HFFc6 (cell line): ENCODE data around the gene ZDHHC3. TPM values are rescaled to one million over a fixed set of nuclear protein-coding genes. Genes with fewer than 3 reads are reported as not detected.

Source experiments
- DNase-seq: peaks from one replicate; pipeline ENCODE4 v3.0.0-alpha.2; 2018
- H3K27ac Mint-ChIP-seq: 2 replicates; pipeline ENCODE4 v1.8.0; 2020; ENCODE audit warnings: mild to moderate bottlenecking, mixed read lengths
- H3K27me3 Mint-ChIP-seq: 2 replicates; pipeline ENCODE4 v1.8.0; 2021; ENCODE audit warnings: mild to moderate bottlenecking, moderate library complexity, mixed read lengths; ENCODE audit not compliant: insufficient read depth
- H3K36me3 Mint-ChIP-seq: 2 replicates; pipeline ENCODE4 v1.8.0; 2021; ENCODE audit warnings: low read depth, mixed read lengths
- H3K4me1 Mint-ChIP-seq: 2 replicates; pipeline ENCODE4 v1.8.0; 2020; ENCODE audit warnings: low read depth, mixed read lengths
- H3K4me3 Mint-ChIP-seq: 2 replicates; pipeline ENCODE4 v1.8.0; 2020; ENCODE audit warnings: mild to moderate bottlenecking, moderate library complexity, mixed read lengths
- H3K9me3 Mint-ChIP-seq: 2 replicates; pipeline ENCODE4 v1.8.0; 2020; ENCODE audit warnings: mild to moderate bottlenecking, mixed read lengths
- CTCF ChIP-seq: fragments of 200-600 bp; sonication (generic); IDR thresholded peaks from 2 replicates; pipeline ENCODE4 v1.5.0; 2021; ENCODE audit warnings: antibody characterized with exemption, mild to moderate bottlenecking
- total RNA-seq, 6 experiments: library from RNA; stranded (reverse); fragmentation: NEBNext Ultra II Directional; extraction: Animal tissue kit (Norgen Biotek cat#: 25700); gene quantifications; 2 replicates in 1 of 6; 3 replicates in 5 of 6; pipeline ENCODE4 v1.2.3, GENCODE V29; 2021

Gene ZDHHC3
- total RNA-seq, 6 experiments from 2014 or later: 55.5 to 74.7 (median 64.4) TPM

DNA sequence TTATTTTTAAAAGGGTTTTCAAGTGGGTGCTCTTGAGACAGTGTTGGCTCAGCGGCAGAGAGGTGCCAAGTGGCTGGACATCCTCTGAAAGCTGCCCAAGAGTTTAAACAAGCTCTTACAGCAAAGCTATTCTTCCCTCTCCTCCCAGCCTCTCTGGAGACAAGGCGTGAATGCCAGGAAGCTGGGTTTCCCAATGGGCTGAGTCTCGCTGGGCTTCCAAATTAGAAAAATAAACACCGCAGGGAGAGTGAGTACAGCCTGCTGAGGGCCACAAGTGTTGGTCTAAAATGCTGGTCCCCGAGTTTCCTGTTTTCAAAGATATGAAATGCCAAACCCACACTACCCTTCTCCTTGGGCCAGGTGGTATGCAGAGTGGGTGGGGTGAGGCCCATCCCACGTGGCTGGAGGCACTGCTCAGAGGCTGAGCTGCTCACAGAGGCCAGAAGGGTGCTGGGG lies 36.4 kb downstream of the ZDHHC3 start:
- Mint-ChIP-seq H3K4me3 (no peak overlapping the region), H3K27me3 (no peaks in the 10 kb centered on the region; the same call in none of the 2 replicates), H3K4me1 (peaks cover 22% of the 10 kb centered on the region), H3K9me3 (no peaks in the 10 kb centered on the region), H3K36me3 (peaks cover 27% of the 10 kb centered on the region), H3K27ac (no peak overlapping the region)
- DNase-seq: no peak
- TF ChIP-seq CTCF: no peak

GRCh38 chr3:44932986-44933944 lies 42.7 kb downstream of the ZDHHC3 start:
- H3K9me3 Mint-ChIP-seq: no peaks in the 10 kb centered on the region

GRCh38 chr3:44932271-44932670 lies 43.7 kb downstream of the ZDHHC3 start:
- DNase-seq: no peak
- Mint-ChIP-seq H3K9me3 (no peaks in the 10 kb centered on the region), H3K4me3 (no peak overlapping the region), H3K27ac (no peak overlapping the region), H3K4me1 (no peaks in the 10 kb centered on the region), H3K27me3 (no peaks in the 10 kb centered on the region), H3K36me3 (peaks cover 20% of the 10 kb centered on the region)
- TF ChIP-seq CTCF: no peak

More at GRCh38 chr3:44932986-44933944, 42.7 kb downstream of the ZDHHC3 start:
- Mint-ChIP-seq H3K4me3 (no peak overlapping the region), H3K36me3 (peaks cover 20% of the 10 kb centered on the region), H3K27me3 (no peaks in the 10 kb centered on the region), H3K27ac (no peak overlapping the region), H3K4me1 (no peaks in the 10 kb centered on the region)
- TF ChIP-seq CTCF: no peak
- no peak for DNase-seq

GRCh38 chr3:44931791-44932190 lies 44.2 kb downstream of the ZDHHC3 start:
- H3K27me3 Mint-ChIP-seq: no peaks in the 10 kb centered on the region
- TF ChIP-seq CTCF: no peak
- H3K27ac Mint-ChIP-seq: no peak overlapping the region
- no peak overlapping the region for H3K4me3 Mint-ChIP-seq
- H3K9me3 Mint-ChIP-seq: no peaks in the 10 kb centered on the region
- H3K36me3 Mint-ChIP-seq: peaks cover 20% of the 10 kb centered on the region
- no peak for DNase-seq
- H3K4me1 Mint-ChIP-seq: no peaks in the 10 kb centered on the region

DNA sequence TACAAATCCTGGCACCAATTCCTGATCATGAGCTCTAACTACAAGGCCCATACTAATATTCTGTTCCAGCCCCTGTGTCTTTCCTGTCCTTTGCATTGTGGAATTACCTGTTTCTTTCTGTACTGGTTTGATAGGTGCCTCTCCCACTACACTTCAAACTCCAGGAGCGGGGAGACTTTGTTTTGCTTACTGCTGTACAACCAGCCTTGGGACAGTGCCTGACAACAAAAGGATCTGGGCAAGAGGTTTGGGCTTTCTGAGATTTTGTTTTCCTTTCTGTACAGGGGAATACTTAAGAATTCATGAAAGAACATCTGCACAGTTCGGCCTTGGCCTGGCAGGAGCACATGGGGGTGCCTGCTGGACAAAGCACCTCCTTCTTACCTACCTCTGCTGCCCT lies 45.1 kb downstream of the ZDHHC3 start:
- Mint-ChIP-seq H3K36me3 (peaks cover 12% of the 10 kb centered on the region; the same call in 1 of the 2 replicates), H3K27ac (no peak overlapping the region), H3K27me3 (no peaks in the 10 kb centered on the region; the same call in 1 of the 2 replicates), H3K4me3 (no peak overlapping the region), H3K4me1 (0 out of 2 replicates have a peak, but pooled peaks cover 2% of the 10 kb centered on the region), H3K9me3 (no peaks in the 10 kb centered on the region)
- DNase-seq: no peak
- no peak for TF ChIP-seq CTCF
